Ascending aorta (tissue), 2 donors: ENCODE results near the gene CSF1R. TPM values are rescaled to one million over a fixed set of nuclear protein-coding genes. Genes with fewer than 3 reads are reported as not detected.
A peak's percentile ranks its signal among the peaks of the same experiment; 100 is the strongest.
"Not testable (repeated sequence)": the region's sequence is repeated elsewhere in the genome, so short reads cannot be mapped to it uniquely, and the experiment has no call there.

Source experiments
- DNase-seq, 2 donors: peaks; one replicate each; pipeline ENCODE4 v3.0.0-alpha.2; 2019; ENCODE audit warnings: low spot score in 2 of 2
- H3K27ac ChIP-seq, 2 donors: fragments of 200-600 bp; sonication (generic); one replicate each; pipeline ENCODE4 v1.5.1; 2016 to 2017; ENCODE audit warnings: mild to moderate bottlenecking in 1 of 2
- H3K27me3 ChIP-seq: fragments of 200-600 bp; sonication (generic); one replicate; pipeline ENCODE4 v1.5.1; 2017
- H3K36me3 ChIP-seq, 2 donors: fragments of 200-600 bp; sonication (generic); one replicate each; pipeline ENCODE4 v1.5.1; 2016
- H3K4me1 ChIP-seq, 2 donors: fragments of 200-600 bp; sonication (generic); one replicate each; pipeline ENCODE4 v1.5.1; 2016 to 2017; ENCODE audit warnings: mild to moderate bottlenecking in 1 of 2
- H3K4me3 ChIP-seq, 2 donors: fragments of 200-600 bp; sonication (generic); one replicate each; pipeline ENCODE4 v1.5.1; 2016 to 2017; ENCODE audit warnings: mild to moderate bottlenecking in 1 of 2
- H3K9me3 ChIP-seq, 2 donors: fragments of 200-600 bp; sonication (generic); one replicate each; pipeline ENCODE4 v1.5.1; 2016
- intact Hi-C: fragments of 100-400 bp; cut with DNase I; formaldehyde crosslinking; loops from one replicate; pipeline ENCODE4 v1.15.1; 2023
- total RNA-seq: library from RNA; depleted of rRNA; stranded (reverse); fragments of >200 nt; gene quantifications from one replicate; pipeline ENCODE4 v1.1.0, GENCODE V29; 2016
- TF ChIP-seq, protein P1 (sequence below), 3 experiments: fragments of 200-600 bp in 2 of 3; fragments of 450-650 bp in 1 of 3; sonication (generic) in 2 of 3; IDR thresholded peaks; one replicate each; pipeline ENCODE4 v1.5.1; 2016 to 2019; ENCODE audit warnings: antibody characterized with exemption in 3 of 3, mild to moderate bottlenecking in 1 of 3, moderate library complexity in 1 of 3

Gene CSF1R
- total RNA-seq, 1 donor from 2014 or later = 70.9 TPM

DNA sequence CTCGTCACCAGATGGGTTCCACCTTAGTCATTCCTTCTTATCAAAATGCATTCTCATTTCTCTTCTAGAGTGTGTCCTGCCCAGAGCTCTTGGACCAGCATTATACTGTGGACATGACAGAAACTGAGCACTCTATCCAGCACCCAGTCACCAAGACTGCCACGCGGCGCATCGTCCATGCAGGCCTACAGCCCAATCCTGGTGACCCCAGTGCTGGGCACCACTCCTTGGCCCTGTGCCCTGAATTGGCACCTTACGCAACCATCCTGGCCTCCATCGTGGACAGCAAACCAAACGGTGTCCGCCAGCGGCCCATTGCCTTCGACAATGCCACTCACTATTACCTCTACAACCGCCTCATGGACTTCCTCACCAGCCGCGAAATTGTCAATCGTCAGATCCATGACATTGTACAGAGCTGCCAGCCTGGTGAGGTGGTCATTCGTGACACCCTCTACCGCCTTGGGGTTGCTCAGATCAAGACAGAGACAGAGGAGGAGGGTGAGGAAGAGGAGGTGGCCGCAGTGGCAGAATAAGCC is 34.6 kb downstream of the CSF1R start:
- Histone ChIP-seq H3K36me3 (peaks cover 82 to 85% of the 10 kb centered on the region in 2 donors), H3K9me3 (no peaks in the 10 kb centered on the region), H3K27me3 (no peaks in the 10 kb centered on the region), H3K27ac (no peak overlapping the region), H3K4me1 (no peaks in the 10 kb centered on the region), H3K4me3 (no peak overlapping the region)
- DNase-seq = peak in 1 of 2 donors; percentile 55
- TF ChIP-seq, protein P1, sequence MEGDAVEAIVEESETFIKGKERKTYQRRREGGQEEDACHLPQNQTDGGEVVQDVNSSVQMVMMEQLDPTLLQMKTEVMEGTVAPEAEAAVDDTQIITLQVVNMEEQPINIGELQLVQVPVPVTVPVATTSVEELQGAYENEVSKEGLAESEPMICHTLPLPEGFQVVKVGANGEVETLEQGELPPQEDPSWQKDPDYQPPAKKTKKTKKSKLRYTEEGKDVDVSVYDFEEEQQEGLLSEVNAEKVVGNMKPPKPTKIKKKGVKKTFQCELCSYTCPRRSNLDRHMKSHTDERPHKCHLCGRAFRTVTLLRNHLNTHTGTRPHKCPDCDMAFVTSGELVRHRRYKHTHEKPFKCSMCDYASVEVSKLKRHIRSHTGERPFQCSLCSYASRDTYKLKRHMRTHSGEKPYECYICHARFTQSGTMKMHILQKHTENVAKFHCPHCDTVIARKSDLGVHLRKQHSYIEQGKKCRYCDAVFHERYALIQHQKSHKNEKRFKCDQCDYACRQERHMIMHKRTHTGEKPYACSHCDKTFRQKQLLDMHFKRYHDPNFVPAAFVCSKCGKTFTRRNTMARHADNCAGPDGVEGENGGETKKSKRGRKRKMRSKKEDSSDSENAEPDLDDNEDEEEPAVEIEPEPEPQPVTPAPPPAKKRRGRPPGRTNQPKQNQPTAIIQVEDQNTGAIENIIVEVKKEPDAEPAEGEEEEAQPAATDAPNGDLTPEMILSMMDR (IDR thresholded peaks at IDR 0.05) = no peak
- intact Hi-C loops = no loop called here

DNA sequence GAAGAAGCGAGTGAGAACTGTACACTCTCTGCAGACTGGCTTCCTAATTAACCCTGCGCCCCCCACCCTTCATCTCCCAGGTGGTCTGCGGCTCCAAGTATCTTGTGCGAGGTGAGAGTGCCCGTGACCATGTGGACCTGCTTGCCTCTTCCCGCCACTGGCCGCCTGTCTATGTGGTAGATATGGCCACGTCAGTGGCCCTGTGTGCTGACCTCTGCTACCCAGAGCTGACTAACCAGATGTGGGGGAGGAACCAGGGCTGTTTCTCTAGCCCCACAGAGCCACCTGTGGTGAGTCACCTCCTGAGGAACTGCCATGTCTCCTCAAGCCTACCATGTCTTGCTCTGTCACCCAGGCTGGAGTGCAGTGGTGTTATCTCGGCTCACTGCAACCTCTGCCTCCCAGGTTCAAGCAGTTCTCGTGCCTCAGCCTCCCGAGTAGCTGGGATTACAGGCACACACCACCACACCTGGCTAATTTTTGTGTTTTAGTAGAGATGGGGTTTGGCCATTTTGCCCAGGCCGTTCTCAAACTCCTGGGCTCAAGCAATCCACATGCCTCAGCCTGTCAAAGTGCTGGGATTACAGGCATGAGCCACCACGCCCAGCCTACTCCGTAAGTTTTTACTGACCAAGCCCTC is 36.1 kb downstream of the CSF1R start:
- peak in 1 of 2 donors; percentile 56 for DNase-seq
- H3K4me3 ChIP-seq, H3K4me1 ChIP-seq, H3K27me3 ChIP-seq, H3K27ac ChIP-seq, intact Hi-C loops, H3K9me3 ChIP-seq: not testable (repeated sequence)
- H3K36me3 ChIP-seq = peaks cover 88 to 97% of the 10 kb centered on the region in 2 donors

DNA sequence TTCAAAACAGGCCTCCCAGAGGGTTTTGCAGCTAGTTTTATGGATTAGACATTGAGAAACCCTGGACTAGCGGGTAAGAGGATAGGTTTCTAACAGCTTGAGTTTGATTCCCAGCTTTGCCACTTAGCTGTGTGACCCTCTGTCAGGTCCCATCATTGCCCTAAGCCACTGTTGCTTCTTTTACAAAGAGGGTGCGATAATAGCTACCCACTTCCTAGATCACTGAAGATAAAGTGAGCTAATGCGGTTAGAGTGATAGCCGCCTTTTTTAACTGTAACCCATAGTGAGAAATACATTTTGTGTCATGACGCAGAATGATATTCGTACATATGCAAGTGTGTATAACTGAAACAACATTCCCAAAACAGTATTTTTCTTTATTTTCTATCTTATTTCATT is 40.3 kb downstream of the CSF1R start:
- H3K4me3 ChIP-seq = no peak overlapping the region
- TF ChIP-seq, protein P1 (IDR thresholded peaks at IDR 0.05) = no peak
- no peaks in the 10 kb centered on the region for H3K4me1 ChIP-seq
- intact Hi-C loops = no loop called here
- H3K27ac ChIP-seq = no peak overlapping the region
- DNase-seq = no peak
- peaks cover 76 to 97% of the 10 kb centered on the region in 2 donors for H3K36me3 ChIP-seq
- no peaks in the 10 kb centered on the region for H3K27me3 ChIP-seq
- no peaks in the 10 kb centered on the region for H3K9me3 ChIP-seq

DNA sequence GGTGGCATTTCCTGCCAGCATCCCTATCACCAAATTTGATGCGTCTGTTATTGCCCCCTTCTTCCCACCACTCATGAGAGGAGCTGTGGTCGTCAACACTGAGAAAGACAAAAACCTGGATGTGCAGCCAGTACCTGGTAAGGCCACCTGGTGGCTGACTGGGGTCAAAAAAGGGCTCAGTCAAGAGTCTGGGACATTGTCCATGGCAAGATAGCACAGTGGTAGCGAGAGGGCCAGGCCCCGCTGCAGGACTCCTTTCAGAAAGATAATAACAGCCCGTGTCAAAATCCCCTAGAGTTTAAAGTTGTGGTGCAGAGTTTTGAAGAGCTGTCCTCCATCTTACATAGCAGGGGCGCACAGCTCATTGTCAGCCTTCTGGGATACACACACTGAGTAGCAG is 40.8 kb downstream of the CSF1R start:
- Histone ChIP-seq H3K4me3 (no peak overlapping the region), H3K36me3 (peaks cover 76 to 97% of the 10 kb centered on the region in 2 donors), H3K27me3 (no peaks in the 10 kb centered on the region), H3K9me3 (no peaks in the 10 kb centered on the region), H3K4me1 (no peaks in the 10 kb centered on the region), H3K27ac (no peak overlapping the region)
- no peak for DNase-seq
- intact Hi-C loops = no loop called here
- TF ChIP-seq, protein P1 (IDR thresholded peaks at IDR 0.05) = no peak

DNA sequence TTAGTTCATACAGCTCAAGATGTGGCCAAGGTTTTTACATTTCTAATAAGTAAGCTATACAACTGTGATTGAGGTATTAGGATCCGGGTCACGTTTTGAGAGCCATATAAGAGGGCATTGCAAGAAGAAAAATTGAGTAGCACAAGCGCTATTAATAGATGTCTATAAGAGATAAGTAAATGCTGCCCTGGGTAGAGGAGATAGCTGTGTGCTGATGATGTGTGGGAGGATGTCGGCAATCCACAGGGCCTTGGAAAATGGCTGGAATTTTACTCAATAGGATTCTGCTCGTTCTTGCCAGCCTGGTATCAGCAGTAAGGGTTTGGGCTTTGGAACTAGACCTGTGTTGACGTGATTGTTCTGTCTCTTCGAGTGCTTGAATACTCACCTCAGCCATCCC is 41.6 kb downstream of the CSF1R start:
- no peak overlapping the region for H3K27ac ChIP-seq
- H3K4me1 ChIP-seq = no peaks in the 10 kb centered on the region
- H3K27me3 ChIP-seq = no peaks in the 10 kb centered on the region
- TF ChIP-seq, protein P1 (IDR thresholded peaks at IDR 0.05) = no peak
- no peaks in the 10 kb centered on the region for H3K9me3 ChIP-seq
- H3K36me3 ChIP-seq = peaks cover 72 to 97% of the 10 kb centered on the region in 2 donors
- intact Hi-C loops = no loop called here
- DNase-seq = no peak
- H3K4me3 ChIP-seq = no peak overlapping the region

DNA sequence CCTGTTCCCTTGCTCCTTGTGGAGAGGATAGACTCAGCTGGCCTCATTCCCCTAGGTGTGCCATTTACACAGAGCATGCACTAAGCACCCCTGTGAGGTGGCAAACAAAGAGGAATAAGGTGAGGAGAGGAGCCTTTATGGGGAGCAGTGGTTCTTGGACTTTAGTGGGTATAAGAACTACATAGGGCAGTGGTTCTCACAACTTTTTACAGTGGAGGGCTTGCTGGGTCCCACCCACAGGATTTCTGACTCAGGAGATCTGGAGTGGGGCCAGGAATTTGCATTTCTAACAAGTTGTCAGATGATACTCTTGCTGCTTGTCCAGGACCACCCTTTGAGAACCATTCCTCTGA is 42.0 kb downstream of the CSF1R start:
- H3K27me3 ChIP-seq = no peaks in the 10 kb centered on the region
- H3K9me3 ChIP-seq = no peaks in the 10 kb centered on the region
- no peaks in the 10 kb centered on the region for H3K4me1 ChIP-seq
- H3K27ac ChIP-seq = no peak overlapping the region
- no peak overlapping the region for H3K4me3 ChIP-seq
- TF ChIP-seq, protein P1 (IDR thresholded peaks at IDR 0.05) = no peak
- intact Hi-C loops = no loop called here
- DNase-seq = no peak
- peaks cover 68 to 97% of the 10 kb centered on the region in 2 donors for H3K36me3 ChIP-seq
